ENCODE data around the gene IGFALS. TPM values are rescaled to one million over a fixed set of nuclear protein-coding genes. Genes with fewer than 3 reads are reported as not detected.

IGFALS gene
- total RNA-seq, 1 donor from 2014 or later: not detected

DNA sequence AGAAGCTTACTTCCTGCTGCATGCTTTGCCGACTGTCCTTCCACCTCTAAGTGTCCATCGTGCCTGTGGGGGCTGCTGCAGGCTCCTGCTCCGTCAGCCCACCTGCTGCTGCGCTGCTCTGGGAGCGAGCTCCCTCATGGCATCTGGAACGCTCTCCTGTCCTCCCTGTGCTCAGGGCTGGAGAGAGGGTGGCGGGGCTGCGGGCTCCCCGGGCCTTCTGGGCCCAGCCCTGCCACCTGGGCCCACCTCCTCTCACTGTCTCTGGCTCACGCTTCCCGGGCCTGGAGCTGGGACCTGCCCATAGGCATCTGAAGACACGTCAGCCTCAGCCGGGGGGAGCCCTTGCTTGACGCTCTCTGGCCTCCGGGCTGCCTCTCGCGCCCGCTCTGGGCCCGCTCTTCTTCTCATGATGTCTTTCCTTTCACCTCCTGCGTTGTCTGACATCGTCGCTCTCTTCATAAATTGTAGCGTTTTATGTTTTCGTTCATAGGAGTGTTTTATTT, 49.1 kb downstream of the IGFALS start:
- no peak for DNase-seq (ENCODE audit: low spot score)

DNA sequence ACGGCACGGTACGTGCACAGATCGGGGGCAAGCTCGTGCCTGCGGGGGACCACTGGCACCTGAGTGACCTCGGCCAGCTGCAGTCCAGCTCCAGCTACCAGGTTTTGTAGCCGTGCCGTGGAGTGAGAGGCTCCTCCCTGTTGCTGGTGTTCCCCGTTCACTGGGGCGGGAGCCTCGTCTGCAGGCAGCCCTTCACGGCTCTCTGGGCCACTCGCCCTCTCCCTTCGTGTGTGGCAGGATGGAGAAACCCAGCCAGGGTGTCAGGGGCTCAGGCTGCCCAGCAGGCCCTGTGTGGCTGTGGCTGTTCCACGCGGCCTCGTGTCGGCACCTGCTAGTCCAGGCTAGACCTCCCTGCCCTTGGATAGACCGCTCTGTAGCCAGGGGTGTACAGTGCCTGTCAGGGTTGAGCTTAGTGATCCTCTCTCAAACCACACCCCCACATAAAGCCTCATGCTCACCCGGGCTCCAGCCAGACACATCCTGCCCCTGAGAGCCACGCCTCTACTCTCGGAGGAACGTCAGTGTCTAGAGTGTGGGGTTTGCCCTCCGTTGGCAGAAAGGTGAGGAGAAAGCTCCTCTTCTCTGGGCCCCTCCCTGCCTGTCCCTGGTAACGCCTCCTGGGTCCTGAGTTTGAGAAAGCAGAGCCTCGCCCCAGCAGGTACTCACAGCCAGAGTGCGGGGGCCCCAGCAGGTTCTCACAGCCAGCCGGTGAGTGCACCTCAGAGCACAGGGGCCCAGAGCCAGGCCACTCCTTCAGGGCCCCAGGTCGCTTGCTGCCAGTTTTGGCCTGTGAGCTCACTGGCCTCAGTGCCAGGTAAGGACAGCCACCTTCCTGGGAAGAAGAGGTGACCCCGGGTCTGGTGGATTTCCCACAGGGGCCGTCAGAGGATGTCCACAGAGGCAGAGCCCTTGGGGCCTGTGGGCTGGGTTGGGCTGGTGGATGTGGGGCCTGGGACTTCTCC, 49.8 kb downstream of the IGFALS start:
- no peak for DNase-seq (ENCODE audit: low spot score)

DNA sequence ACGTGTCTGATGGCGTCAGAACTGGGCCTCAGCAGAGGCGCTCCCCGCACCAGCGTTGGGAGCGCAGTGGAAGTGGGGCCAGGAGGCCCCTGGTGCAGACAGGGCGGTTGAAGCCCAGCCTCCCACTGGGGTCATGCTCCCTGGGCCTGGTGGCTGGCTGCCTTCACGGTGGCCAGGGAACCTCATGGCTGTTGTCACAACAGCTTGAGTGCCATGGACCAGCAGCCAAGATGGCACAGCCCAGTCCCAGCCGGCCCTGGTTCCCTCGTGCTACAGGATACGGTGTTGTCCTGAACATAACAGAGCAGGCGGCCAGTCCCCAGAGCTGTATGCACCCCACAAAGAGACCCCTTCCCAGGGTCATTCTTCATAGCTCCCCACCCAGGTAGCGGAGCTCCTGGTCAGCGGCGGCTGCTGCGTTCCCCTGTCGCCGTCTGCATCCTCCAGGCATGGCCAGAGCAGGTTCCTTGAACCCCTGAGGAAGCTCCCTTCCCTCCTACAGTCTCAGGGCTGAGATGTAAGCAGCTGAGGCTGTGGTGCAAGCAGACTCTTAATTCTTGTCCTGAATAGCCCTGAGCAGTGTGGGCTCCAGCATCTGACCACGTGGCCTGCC, 51.8 kb downstream of the IGFALS start:
- no peak for DNase-seq (ENCODE audit: low spot score)

DNA sequence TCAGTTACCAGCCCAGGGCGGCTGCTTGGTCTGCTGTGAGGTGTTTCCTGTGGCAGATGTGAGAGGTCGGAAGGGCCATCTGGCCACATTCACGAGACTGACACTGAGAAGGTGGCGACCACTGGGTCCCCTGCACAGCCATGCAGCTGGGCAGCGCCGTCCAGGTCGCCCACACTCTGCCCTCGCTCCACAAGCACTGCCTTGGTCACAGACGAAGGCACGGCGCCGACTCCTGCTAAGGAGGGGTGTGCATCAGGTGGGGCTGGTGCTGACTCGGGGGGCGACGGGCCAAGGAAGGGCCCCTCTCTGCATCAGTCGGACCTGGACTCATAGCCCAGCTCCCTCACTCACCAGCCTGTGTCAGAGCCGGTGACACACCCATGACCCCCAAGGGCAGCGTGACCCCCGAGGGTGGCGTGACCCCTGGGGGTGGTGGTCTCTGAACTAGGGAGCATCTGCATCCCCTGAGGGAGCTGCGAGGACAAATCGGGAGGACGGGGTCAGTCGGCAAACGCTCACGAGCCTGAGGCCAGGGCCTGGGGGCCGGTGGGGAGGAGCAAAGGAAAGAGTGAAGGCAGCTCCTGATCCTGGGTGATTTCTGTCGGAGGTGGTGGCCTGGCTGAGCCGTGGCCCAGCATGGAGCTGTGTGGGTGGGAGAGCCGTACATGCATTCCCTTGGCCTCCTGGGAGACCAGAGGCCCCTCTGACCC, 52.6 kb downstream of the IGFALS start:
- no peak for DNase-seq (ENCODE audit: low spot score)

Other genes with a start within 250 kb of the IGFALS start
- gene IFT140, start 181.6 kb downstream of the IGFALS start, total RNA-seq: 35.1 TPM
- 31.4 TPM for gene CRAMP1, start 181.3 kb downstream of the IGFALS start, total RNA-seq
- 108 TPM for gene JPT2, start 115.4 kb downstream of the IGFALS start, total RNA-seq
- gene MAPK8IP3, start 87.5 kb downstream of the IGFALS start, total RNA-seq: 112 TPM
- 79.7 TPM for gene NME3, start 22.2 kb downstream of the IGFALS start, total RNA-seq
- gene EME2, start 20.9 kb downstream of the IGFALS start, total RNA-seq: 49.7 TPM
- gene MRPS34, start 20.6 kb downstream of the IGFALS start, total RNA-seq: 78.6 TPM
- 39.2 TPM for gene SPSB3, start 11.1 kb downstream of the IGFALS start, total RNA-seq
- gene NUBP2, start 10.7 kb downstream of the IGFALS start, total RNA-seq: 48.9 TPM
- gene HAGH, start 33.1 kb upstream of the IGFALS start, total RNA-seq: 37.5 TPM
- gene FAHD1, start 33.5 kb upstream of the IGFALS start, total RNA-seq: 29.3 TPM
- gene MEIOB, start 78.5 kb upstream of the IGFALS start, total RNA-seq: not detected
- gene HS3ST6, start 124.7 kb upstream of the IGFALS start, total RNA-seq: 12.9 TPM
- 27.2 TPM for gene MSRB1, start 149.5 kb upstream of the IGFALS start, total RNA-seq
- gene RPL3L, start 161.0 kb upstream of the IGFALS start, total RNA-seq: not detected
- gene NDUFB10, start 165.8 kb upstream of the IGFALS start, total RNA-seq: 97.5 TPM
- 2,737 TPM for gene RPS2, start 171.1 kb upstream of the IGFALS start, total RNA-seq
- gene RNF151, start 173.2 kb upstream of the IGFALS start, total RNA-seq: not detected
- 37.0 TPM for gene TBL3, start 178.3 kb upstream of the IGFALS start, total RNA-seq
- gene NOXO1, start 187.8 kb upstream of the IGFALS start, total RNA-seq: 0.65 TPM
- 16.5 TPM for gene GFER, start 190.5 kb upstream of the IGFALS start, total RNA-seq
- 0.86 TPM for gene SYNGR3, start 196.3 kb upstream of the IGFALS start, total RNA-seq
- 46.4 TPM for gene ZNF598, start 216.1 kb upstream of the IGFALS start, total RNA-seq
- not detected for gene NPW, start 226.1 kb upstream of the IGFALS start, total RNA-seq
- 106 TPM for gene NHERF2, start 233.2 kb upstream of the IGFALS start, total RNA-seq

Data from ureter (tissue), 1 donor.